Ishikawa (cell line): ENCODE data around the gene PANX1.
A peak's percentile ranks its signal among the peaks of the same experiment; 100 is the strongest.

ENCODE experiments used
- CEBPB ChIP-seq: IDR thresholded peaks from 2 replicates; pipeline ENCODE4 v1.6.1; 2012
- EGR1 ChIP-seq: IDR thresholded peaks from 2 replicates; pipeline ENCODE4 v1.6.1; 2012
- EP300 ChIP-seq: IDR thresholded peaks from 2 replicates; pipeline ENCODE4 v1.6.1; 2012; ENCODE audit warnings: borderline replicate concordance
- RAD21 ChIP-seq: IDR thresholded peaks from 2 replicates; pipeline ENCODE4 v1.6.1; 2012; ENCODE audit warnings: low read depth
- TAF1 ChIP-seq: IDR thresholded peaks from 2 replicates; pipeline ENCODE4 v1.6.1; 2012; ENCODE audit warnings: low read depth, mild to moderate bottlenecking
- TEAD4 ChIP-seq: IDR thresholded peaks from 2 replicates; pipeline ENCODE4 v1.6.1; 2012
- TF ChIP-seq, protein P1 (sequence below): IDR thresholded peaks from 2 replicates; pipeline ENCODE4 v1.6.1; 2012; ENCODE audit warnings: low read depth, mild to moderate bottlenecking
- TF ChIP-seq, protein P2 (sequence below): IDR thresholded peaks from 2 replicates; pipeline ENCODE4 v1.6.1; 2012

- TF ChIP-seq TEAD4 (no peak), RAD21 (no peak), TAF1 (no peak), EP300 (no peak), EGR1 (no peak), CEBPB (no peak)
- TF ChIP-seq, protein P1, sequence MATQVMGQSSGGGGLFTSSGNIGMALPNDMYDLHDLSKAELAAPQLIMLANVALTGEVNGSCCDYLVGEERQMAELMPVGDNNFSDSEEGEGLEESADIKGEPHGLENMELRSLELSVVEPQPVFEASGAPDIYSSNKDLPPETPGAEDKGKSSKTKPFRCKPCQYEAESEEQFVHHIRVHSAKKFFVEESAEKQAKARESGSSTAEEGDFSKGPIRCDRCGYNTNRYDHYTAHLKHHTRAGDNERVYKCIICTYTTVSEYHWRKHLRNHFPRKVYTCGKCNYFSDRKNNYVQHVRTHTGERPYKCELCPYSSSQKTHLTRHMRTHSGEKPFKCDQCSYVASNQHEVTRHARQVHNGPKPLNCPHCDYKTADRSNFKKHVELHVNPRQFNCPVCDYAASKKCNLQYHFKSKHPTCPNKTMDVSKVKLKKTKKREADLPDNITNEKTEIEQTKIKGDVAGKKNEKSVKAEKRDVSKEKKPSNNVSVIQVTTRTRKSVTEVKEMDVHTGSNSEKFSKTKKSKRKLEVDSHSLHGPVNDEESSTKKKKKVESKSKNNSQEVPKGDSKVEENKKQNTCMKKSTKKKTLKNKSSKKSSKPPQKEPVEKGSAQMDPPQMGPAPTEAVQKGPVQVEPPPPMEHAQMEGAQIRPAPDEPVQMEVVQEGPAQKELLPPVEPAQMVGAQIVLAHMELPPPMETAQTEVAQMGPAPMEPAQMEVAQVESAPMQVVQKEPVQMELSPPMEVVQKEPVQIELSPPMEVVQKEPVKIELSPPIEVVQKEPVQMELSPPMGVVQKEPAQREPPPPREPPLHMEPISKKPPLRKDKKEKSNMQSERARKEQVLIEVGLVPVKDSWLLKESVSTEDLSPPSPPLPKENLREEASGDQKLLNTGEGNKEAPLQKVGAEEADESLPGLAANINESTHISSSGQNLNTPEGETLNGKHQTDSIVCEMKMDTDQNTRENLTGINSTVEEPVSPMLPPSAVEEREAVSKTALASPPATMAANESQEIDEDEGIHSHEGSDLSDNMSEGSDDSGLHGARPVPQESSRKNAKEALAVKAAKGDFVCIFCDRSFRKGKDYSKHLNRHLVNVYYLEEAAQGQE = peak; percentile 79
- TF ChIP-seq, protein P2, sequence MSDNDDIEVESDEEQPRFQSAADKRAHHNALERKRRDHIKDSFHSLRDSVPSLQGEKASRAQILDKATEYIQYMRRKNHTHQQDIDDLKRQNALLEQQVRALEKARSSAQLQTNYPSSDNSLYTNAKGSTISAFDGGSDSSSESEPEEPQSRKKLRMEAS = no peak
These were observed 89.7 kb downstream of the PANX1 start for GRCh38 chr11:94218372-94218771.
